NT2/D1 (cell line): Measurements from ENCODE around the gene MKS1.

Experiments
- DNase-seq: peaks from one replicate; pipeline ENCODE4 v3.0.0-alpha.2; 2011; ENCODE audit warnings: low read depth, low spot score
- H3K27me3 ChIP-seq: 2 replicates; pipeline ENCODE4 v1.6.0; 2011; ENCODE audit warnings: mild to moderate bottlenecking; ENCODE audit not compliant: insufficient read length, insufficient read depth
- H3K36me3 ChIP-seq: 2 replicates; pipeline ENCODE4 v1.6.1; 2011; ENCODE audit warnings: mild to moderate bottlenecking, low read length, mixed read lengths; ENCODE audit not compliant: insufficient read depth, insufficient read length
- H3K4me1 ChIP-seq: 2 replicates; pipeline ENCODE4 v1.5.1; 2011; ENCODE audit not compliant: insufficient read depth, insufficient read length
- H3K4me3 ChIP-seq: 2 replicates; pipeline ENCODE4 v1.5.1; 2011; ENCODE audit warnings: low read depth; ENCODE audit not compliant: insufficient read length
- H3K9ac ChIP-seq: 2 replicates; pipeline ENCODE4 v1.6.0; 2011; ENCODE audit warnings: low read depth; ENCODE audit not compliant: insufficient read length
- H3K9me3 ChIP-seq: 2 replicates; pipeline ENCODE4 v1.5.1; 2011; ENCODE audit warnings: mild to moderate bottlenecking, low read length; ENCODE audit not compliant: insufficient read depth
- SUZ12 ChIP-seq: IDR thresholded peaks from 2 replicates; pipeline ENCODE4 v1.6.1; 2011; ENCODE audit not compliant: insufficient read length, insufficient read depth; ENCODE audit errors: extremely low read depth
- YY1 ChIP-seq: IDR thresholded peaks from 2 replicates; pipeline ENCODE4 v1.6.1; 2011; ENCODE audit not compliant: insufficient read length, insufficient read depth
- ZNF274 ChIP-seq: IDR thresholded peaks from 2 replicates; pipeline ENCODE4 v1.6.1; 2011; ENCODE audit warnings: mild to moderate bottlenecking, low read depth, low read length

The MKS1 gene

GRCh38 chr17:58196610-58197009, 22.4 kb downstream of the MKS1 start:
- Histone ChIP-seq H3K36me3 (no peaks in the 10 kb centered on the region), H3K9me3 (no peaks in the 10 kb centered on the region), H3K9ac (no peak overlapping the region), H3K27me3 (peaks cover 2% of the 10 kb centered on the region), H3K4me1 (no peaks in the 10 kb centered on the region), H3K4me3 (no peak overlapping the region)
- no peak for DNase-seq
- TF ChIP-seq YY1 (no peak), ZNF274 (no peak), SUZ12 (no peak)

- Histone ChIP-seq H3K9ac (no peak overlapping the region), H3K4me1 (peaks cover 3% of the 10 kb centered on the region), H3K36me3 (no peaks in the 10 kb centered on the region), H3K4me3 (no peak overlapping the region), H3K9me3 (no peaks in the 10 kb centered on the region), H3K27me3 (peaks cover 2% of the 10 kb centered on the region)
- DNase-seq, result no peak
- no peak for TF ChIP-seq YY1
Measured at GRCh38 chr17:58195518-58196123, 23.4 kb downstream of the MKS1 start.

DNA sequence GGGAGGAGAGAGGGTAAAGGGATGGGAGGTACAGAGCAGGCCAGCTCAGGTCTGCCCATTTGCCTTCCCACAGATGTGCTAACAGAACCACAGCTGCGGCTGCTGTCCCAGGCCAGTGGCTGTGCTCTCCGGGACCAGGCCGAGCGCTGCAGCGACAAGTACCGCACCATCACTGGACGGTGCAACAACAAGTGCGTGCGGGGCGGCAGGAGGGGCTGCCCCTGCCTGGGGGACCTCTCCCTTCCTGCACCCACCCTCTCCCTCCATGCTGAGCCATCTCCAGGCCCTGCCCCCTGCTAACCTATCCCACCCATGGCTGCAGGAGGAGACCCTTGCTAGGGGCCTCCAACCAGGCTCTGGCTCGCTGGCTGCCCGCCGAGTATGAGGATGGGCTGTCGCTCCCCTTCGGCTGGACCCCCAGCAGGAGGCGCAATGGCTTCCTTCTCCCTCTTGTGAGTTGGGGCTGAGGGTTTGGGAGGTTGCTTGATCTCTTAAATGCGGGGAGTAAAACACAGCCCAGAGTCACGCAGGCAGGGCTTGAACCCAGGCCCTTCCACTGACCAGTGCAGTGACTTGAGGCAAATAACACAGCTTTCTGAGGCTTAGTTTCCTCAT, 25.3 kb downstream of the MKS1 start:
- TF ChIP-seq ZNF274 (no peak), YY1 (no peak), SUZ12 (no peak)
- no peaks in the 10 kb centered on the region for H3K9me3 ChIP-seq
- no peak overlapping the region for H3K9ac ChIP-seq
- peaks cover 2% of the 10 kb centered on the region for H3K27me3 ChIP-seq
- no peak overlapping the region for H3K4me3 ChIP-seq
- no peak for DNase-seq
- H3K36me3 ChIP-seq, result no peaks in the 10 kb centered on the region
- H3K4me1 ChIP-seq, result peaks cover 3% of the 10 kb centered on the region

DNA sequence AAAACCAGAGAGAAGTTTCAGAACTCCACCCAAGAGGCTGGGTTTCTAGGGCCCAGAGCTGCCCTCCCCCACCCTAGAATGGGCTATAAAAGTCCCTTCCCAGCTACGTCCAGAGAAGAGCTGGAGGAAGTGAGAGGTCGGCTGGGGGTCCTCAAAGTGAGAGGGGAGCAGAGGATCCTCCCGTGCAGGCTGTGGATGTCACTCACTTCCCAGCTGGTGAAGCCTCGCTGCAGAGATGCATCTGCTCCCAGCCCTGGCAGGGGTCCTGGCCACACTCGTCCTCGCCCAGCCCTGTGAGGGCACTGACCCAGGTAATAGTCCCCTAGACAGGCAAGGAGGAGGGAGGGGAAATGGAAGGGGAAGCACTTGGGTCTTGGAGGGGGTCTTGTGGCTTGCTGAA, 26.4 kb downstream of the MKS1 start, which contains the start of gene EPX:
Gene EPX, plus strand, starts transcription at position 115 of the 400 bp plus-strand sequence. Its CDS starts 121 bp downstream, at position 236.
- no peak for DNase-seq
- H3K27me3 ChIP-seq, result peaks cover 2% of the 10 kb centered on the region
- H3K9me3 ChIP-seq, result no peaks in the 10 kb centered on the region
- no peak within 1 kb of the TSS for H3K9ac ChIP-seq
- no peaks in the 10 kb centered on the region for H3K36me3 ChIP-seq
- peaks cover 3% of the 10 kb centered on the region for H3K4me1 ChIP-seq
- TF ChIP-seq ZNF274 (no peak), SUZ12 (no peak), YY1 (no peak)
- no peak within 1 kb of the TSS for H3K4me3 ChIP-seq

DNA sequence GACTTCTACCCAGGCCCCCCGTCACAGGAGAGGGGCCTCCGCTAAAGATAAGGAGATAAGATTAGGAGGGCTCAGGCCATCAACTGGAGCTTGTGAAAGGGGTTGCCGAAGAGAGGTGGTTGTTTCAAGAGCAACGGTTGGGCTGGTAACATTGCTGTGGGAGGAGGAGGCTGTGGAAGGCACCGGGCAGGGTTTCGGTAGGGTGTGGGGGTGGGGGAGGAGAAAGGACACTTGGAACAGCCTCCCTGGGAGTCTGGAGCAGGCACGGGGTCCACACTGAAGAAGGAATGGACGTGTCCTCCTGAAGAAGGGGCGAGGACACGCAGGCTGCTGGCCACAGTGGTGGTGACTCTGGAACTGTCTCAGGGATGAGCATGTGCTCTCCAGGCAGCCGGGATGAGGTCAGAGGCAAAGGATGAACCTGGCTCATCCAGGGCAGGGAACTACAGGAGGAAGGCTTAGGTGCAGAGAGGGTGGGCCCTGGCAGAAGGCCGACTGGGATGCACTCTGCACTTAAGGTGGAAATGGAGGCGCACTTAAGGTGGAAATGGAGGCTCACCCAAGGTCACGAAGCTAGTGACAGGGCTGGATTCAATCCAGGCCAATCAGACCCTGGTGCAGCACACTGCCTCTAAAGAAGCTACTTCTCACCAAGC, 27.7 kb downstream of the MKS1 start:
- H3K4me1 ChIP-seq, result peaks cover 3% of the 10 kb centered on the region
- TF ChIP-seq SUZ12, result no peak
- no peak for TF ChIP-seq YY1
- TF ChIP-seq ZNF274, result no peak
- H3K36me3 ChIP-seq, result no peaks in the 10 kb centered on the region
- no peaks in the 10 kb centered on the region for H3K9me3 ChIP-seq
- no peak for DNase-seq
- H3K9ac ChIP-seq, result no peak overlapping the region
- peaks cover 4% of the 10 kb centered on the region for H3K27me3 ChIP-seq
- H3K4me3 ChIP-seq, result no peak overlapping the region

- TF ChIP-seq SUZ12, result no peak
- no peak for TF ChIP-seq ZNF274
- DNase-seq, result no peak
- Histone ChIP-seq H3K9ac (no peak overlapping the region), H3K4me1 (peaks cover 9% of the 10 kb centered on the region), H3K36me3 (no peaks in the 10 kb centered on the region), H3K4me3 (no peak overlapping the region), H3K27me3 (peaks cover 11% of the 10 kb centered on the region), H3K9me3 (no peaks in the 10 kb centered on the region)
Measured at GRCh38 chr17:58189436-58190146, 29.5 kb downstream of the MKS1 start.

GRCh38 chr17:58187675-58188074, 31.4 kb downstream of the MKS1 start:
- no peak for DNase-seq
- Histone ChIP-seq H3K4me1 (peaks cover 14% of the 10 kb centered on the region), H3K9me3 (no peaks in the 10 kb centered on the region), H3K9ac (no peak overlapping the region), H3K36me3 (no peaks in the 10 kb centered on the region), H3K27me3 (peaks cover 11% of the 10 kb centered on the region), H3K4me3 (no peak overlapping the region)
- TF ChIP-seq YY1, result no peak
- no peak for TF ChIP-seq ZNF274
